ENCODE results near the gene TPD52L1. TPM values are rescaled to one million over a fixed set of nuclear protein-coding genes. Genes with fewer than 3 reads are reported as not detected.

Gene TPD52L1
- total RNA-seq, 1 donor from 2014 or later, result 15.6 TPM

DNA sequence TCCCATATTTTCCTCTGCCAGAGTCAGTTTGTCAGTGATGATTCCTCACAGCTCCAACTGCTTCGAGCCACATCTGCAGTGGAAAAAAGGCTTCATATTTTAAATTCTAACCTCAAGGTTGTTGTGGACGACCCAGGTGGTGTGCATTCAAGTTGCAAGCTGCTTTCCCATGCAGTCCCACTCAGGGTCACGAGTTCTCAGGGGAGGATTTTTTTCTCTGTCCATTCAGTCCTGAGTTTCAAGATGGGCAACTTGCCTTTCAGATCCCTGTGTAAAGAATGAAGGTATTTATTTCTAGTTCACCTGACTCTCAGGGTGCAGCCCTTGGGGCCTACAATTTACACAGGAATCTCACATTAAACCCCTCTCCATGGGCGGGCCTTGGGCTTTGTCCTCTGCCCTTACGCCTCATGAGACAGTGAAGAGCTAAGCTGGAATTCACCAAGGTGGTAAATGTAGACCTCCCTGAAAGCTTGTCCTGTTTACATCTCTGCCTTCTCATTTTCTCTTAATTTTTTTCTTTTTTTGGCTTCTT lies 65.9 kb downstream of the TPD52L1 start:
- intact Hi-C loops (cut with DNase I), result no loop called here
- Histone ChIP-seq H3K27ac (no peak overlapping the region), H3K36me3 (no peaks in the 10 kb centered on the region), H3K27me3 (ENCODE audit: low read depth) (no peaks in the 10 kb centered on the region), H3K9me3 (no peaks in the 10 kb centered on the region), H3K4me1 (peaks cover 3% of the 10 kb centered on the region), H3K4me3 (no peak overlapping the region)
- no peak for ATAC-seq
- DNase-seq, result no peak
- TF ChIP-seq, protein P1, sequence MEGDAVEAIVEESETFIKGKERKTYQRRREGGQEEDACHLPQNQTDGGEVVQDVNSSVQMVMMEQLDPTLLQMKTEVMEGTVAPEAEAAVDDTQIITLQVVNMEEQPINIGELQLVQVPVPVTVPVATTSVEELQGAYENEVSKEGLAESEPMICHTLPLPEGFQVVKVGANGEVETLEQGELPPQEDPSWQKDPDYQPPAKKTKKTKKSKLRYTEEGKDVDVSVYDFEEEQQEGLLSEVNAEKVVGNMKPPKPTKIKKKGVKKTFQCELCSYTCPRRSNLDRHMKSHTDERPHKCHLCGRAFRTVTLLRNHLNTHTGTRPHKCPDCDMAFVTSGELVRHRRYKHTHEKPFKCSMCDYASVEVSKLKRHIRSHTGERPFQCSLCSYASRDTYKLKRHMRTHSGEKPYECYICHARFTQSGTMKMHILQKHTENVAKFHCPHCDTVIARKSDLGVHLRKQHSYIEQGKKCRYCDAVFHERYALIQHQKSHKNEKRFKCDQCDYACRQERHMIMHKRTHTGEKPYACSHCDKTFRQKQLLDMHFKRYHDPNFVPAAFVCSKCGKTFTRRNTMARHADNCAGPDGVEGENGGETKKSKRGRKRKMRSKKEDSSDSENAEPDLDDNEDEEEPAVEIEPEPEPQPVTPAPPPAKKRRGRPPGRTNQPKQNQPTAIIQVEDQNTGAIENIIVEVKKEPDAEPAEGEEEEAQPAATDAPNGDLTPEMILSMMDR (IDR thresholded peaks at IDR 0.05), result no peak

DNA sequence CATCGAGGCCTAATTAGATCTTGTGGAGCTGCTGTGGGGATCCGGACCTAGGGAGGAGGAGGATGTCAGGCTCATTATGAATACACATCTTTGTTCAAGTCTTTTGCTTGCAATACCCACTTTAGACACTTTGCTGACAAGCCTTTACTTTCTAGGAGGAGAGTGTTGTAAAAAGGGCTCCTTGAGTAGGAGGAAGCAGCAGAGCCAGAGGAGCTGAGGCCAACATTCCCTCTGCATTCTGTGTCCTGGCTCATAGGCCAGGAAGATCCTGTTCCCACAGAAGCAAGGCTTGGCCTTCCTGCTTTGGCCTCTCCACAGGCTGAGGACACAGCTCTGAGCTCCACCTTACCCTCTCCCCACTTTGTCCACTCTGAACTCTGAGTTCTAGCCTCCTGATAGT lies 67.1 kb downstream of the TPD52L1 start:
- ATAC-seq (peak; percentile 66 to 74), DNase-seq (no peak)
- TF ChIP-seq, protein P1 (IDR thresholded peaks at IDR 0.05), result no peak
- no peaks in the 10 kb centered on the region for H3K9me3 ChIP-seq
- no peaks in the 10 kb centered on the region for H3K36me3 ChIP-seq
- H3K4me1 ChIP-seq, result peaks cover 8% of the 10 kb centered on the region
- H3K4me3 ChIP-seq, result no peak overlapping the region
- no peaks in the 10 kb centered on the region for H3K27me3 ChIP-seq (ENCODE audit: low read depth)
- no peak overlapping the region for H3K27ac ChIP-seq
- intact Hi-C loops (cut with DNase I), result no loop called here

DNA sequence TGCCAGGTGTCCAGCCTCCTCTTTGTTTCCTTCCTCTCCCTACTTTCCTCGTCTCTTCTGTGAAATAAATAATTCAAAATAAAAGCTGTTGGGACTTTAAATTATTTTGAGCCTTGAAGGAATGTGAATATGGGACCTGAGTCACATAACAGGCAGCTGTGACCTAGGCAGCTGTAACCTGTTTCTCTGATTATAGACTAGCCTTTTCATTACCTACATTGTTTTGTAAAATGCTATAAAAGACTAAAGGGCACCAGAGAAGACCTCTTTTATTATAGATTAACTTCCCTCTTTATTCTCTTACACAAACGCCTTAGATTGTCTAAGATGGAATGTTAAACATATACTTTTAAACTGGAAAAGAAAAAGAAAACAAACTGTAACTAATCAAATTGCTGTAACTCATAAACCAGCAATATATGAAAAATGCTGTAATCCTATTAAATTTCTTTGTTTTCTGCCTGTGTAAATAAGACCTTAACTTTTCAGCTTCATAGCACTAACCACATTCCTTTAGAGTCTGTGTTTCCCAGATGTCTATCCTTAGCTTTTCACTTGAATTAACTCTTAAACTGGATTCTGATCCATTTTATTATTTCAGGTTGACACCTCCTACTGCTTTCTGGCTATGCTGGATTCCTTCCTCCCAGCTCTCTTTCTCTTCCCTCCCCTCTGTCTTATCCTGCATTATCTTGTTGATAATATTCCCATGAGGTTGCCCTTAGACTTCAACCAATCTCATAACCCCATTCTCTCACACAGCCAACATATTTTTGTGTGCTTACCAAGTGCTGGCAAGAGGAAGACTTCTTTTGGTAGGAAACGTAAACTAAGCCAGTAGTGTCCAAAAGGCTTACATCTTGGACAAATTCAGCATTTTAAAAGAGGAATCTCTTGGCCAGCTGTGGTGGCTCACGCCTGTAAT lies 69.2 kb downstream of the TPD52L1 start:
- H3K36me3 ChIP-seq, result no peaks in the 10 kb centered on the region

DNA sequence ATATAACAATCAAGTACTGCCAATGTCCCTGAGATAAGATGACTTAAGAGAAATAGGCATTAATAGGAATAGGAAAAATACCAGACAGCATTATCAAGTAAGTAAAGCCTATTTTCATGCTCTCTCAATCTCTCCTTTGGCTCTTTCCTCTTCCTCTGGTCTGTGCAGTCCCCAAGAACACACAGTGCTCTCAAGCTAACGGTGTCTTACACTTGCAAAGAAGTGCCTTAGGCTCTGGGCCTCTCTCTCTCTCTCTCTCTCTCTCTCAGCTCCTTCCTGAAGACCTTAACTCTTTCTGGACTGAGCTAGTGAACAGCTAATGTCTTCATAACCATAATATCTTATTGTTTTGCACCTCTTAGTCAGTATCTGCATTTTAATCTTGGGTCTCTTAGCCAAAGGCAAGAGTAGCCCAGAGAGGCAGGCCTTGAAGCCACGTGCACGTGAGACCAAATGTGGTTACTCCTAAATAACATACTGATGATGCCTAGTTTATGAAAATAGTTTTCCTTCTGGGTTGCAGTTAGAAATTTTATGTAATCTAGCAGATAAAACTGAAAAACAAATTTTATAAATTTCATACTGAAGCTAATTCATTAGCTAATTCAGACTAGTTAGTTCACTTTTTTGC lies 70.8 kb downstream of the TPD52L1 start:
- peaks cover 8% of the 10 kb centered on the region for H3K4me1 ChIP-seq
- DNase-seq (no peak), ATAC-seq (peak in 1 of 2 donors; percentile 64)
- H3K4me3 ChIP-seq, result no peak overlapping the region
- intact Hi-C loops (cut with DNase I), result no loop called here
- no peaks in the 10 kb centered on the region for H3K27me3 ChIP-seq (ENCODE audit: low read depth)
- H3K27ac ChIP-seq, result peak overlapping the region; percentile 4
- no peaks in the 10 kb centered on the region for H3K36me3 ChIP-seq
- TF ChIP-seq, protein P1 (IDR thresholded peaks at IDR 0.05), result no peak
- H3K9me3 ChIP-seq, result no peaks in the 10 kb centered on the region

More for the DNA sequence above, 69.2 kb downstream of the TPD52L1 start:
- no peak overlapping the region for H3K4me3 ChIP-seq
- no peaks in the 10 kb centered on the region for H3K9me3 ChIP-seq
- H3K27ac ChIP-seq, result no peak overlapping the region
- peaks cover 8% of the 10 kb centered on the region for H3K4me1 ChIP-seq
- intact Hi-C loops (cut with DNase I), result no loop called here
- TF ChIP-seq, protein P1 (IDR thresholded peaks at IDR 0.05), result no peak
- H3K27me3 ChIP-seq (ENCODE audit: low read depth), result no peaks in the 10 kb centered on the region
- ATAC-seq (no peak), DNase-seq (no peak)

DNA sequence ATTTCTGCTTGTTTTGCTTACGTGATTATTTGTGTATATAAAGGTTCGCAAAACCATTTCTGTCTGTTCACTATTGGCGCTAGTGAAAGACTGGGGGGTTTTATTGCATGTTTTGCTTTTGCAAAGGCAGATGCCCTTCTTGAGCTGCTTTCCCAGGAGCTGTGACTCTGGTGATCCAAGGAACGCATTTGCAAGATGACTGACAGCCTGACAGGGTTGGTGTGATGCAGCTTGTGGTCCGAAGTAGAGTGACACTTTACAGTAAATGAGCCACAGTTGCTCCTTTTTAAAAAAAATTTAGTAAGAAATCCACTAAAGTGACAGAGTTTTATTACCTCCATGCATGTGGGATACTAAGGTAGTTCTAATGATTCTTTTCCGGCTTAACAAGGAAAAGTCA lies 73.7 kb downstream of the TPD52L1 start:
- Histone ChIP-seq H3K9me3 (no peaks in the 10 kb centered on the region), H3K4me3 (no peak overlapping the region), H3K27me3 (ENCODE audit: low read depth) (no peaks in the 10 kb centered on the region), H3K4me1 (peaks cover 8% of the 10 kb centered on the region), H3K36me3 (no peaks in the 10 kb centered on the region), H3K27ac (no peak overlapping the region)
- DNase-seq, result no peak
- no peak for ATAC-seq
- intact Hi-C loops (cut with DNase I), result no loop called here
- TF ChIP-seq, protein P1 (IDR thresholded peaks at IDR 0.05), result no peak
